ENCODE results near the gene FAT3.

- no peak for TF ChIP-seq CTCF (IDR thresholded peaks at IDR 0.05)
- TF ChIP-seq POLR2AphosphoS5 (IDR thresholded peaks at IDR 0.05; ENCODE audit: low read depth, low read length) = no peak
- TF ChIP-seq REST (IDR thresholded peaks at IDR 0.05; ENCODE audit: insufficient read depth in 1 of 2, low read depth in 2 of 2, low read length in 1 of 2) = no peak
- TF ChIP-seq TCF7L2 (IDR thresholded peaks at IDR 0.05; ENCODE audit: low read depth, low read length) = no peak
- no peak for TF ChIP-seq SIN3A (IDR thresholded peaks at IDR 0.05; ENCODE audit: borderline replicate concordance, insufficient read depth, low read depth, low read length)
These were observed 48.0 kb downstream of the FAT3 start for GRCh38 chr11:92272651-92273050.
